Fibroblast of mammary gland (primary cell): Measurements from ENCODE around the gene ZSCAN5A.

Experiments
- DNase-seq: peaks from one replicate; pipeline ENCODE4 v3.0.0-alpha.2; 2010; ENCODE audit warnings: low read depth
- H3K4me3 ChIP-seq: 2 replicates; pipeline ENCODE4 v1.5.1; 2011; ENCODE audit warnings: low read depth, mild to moderate bottlenecking, low read length, moderate library complexity; ENCODE audit not compliant: control insufficient read depth
- CTCF ChIP-seq: conservative IDR thresholded peaks from 2 replicates; pipeline ENCODE4 v1.5.1; 2011; ENCODE audit warnings: low read depth, low read length, inconsistent platforms; ENCODE audit not compliant: control insufficient read depth, insufficient read depth

Gene ZSCAN5A

GRCh38 chr19:56174550-56174949 is 140.1 kb downstream of the ZSCAN5A start:
- no peak for DNase-seq
- no peak overlapping the region for H3K4me3 ChIP-seq
- TF ChIP-seq CTCF, result no peak

- no peak for DNase-seq
- H3K4me3 ChIP-seq, result no peak overlapping the region
- no peak for TF ChIP-seq CTCF
These were observed 140.6 kb downstream of the ZSCAN5A start for GRCh38 chr19:56174086-56174485.
